ENCODE measurements around the gene BEX3. TPM values are rescaled to one million over a fixed set of nuclear protein-coding genes. Genes with fewer than 3 reads are reported as not detected.

BEX3 gene
- total and polyA plus RNA-seq, 2 experiments from 2014 or later: 154 to 313 TPM

GRCh38 chrX:103418811-103419340 lies 42.5 kb downstream of the BEX3 start:
- Histone ChIP-seq H3K27me3 (replicated peaks; ENCODE audit: insufficient read depth) (no peaks in the 10 kb centered on the region), H3F3A (ENCODE audit: insufficient read depth) (0 out of 2 replicates have a peak, but pooled peaks cover 5% of the 10 kb centered on the region), H4K20me1 (ENCODE audit: insufficient read depth) (no peaks in the 10 kb centered on the region), H3K4me2 (ENCODE audit: unreplicated experiment) (no peak overlapping the region), H3K4me3 (no peak overlapping the region), H2AFZ (no peak overlapping the region), H3K9ac (no peak overlapping the region), H3K27ac (no peak overlapping the region), H3K79me2 (ENCODE audit: insufficient read depth) (no peaks in the 10 kb centered on the region), H3K4me1 (ENCODE audit: insufficient read depth) (peaks cover 10% of the 10 kb centered on the region), H3K9me2 (ENCODE audit: insufficient read depth) (no peaks in the 10 kb centered on the region), H3K36me3 (ENCODE audit: low read depth) (no peaks in the 10 kb centered on the region), H3K9me3 (ENCODE audit: low read depth) (no peaks in the 10 kb centered on the region)
- in situ Hi-C loops (cut with MboI): no loop called here
- no peak for DNase-seq
- TF ChIP-seq EZH2phosphoT487 (IDR thresholded peaks at IDR 0.05; ENCODE audit: insufficient read depth, low read depth) (no peak), EZH2 (IDR thresholded peaks at IDR 0.05; ENCODE audit: insufficient read depth, poor library complexity, severe bottlenecking) (no peak)
- 88 to 100% methylated on average over 1 of the region's 1 CpG for WGBS, 2 experiments (ENCODE audit: low coverage in 1 of 2, low lambda C conversion rate in 2 of 2, missing lambda C conversion rate in 2 of 2)

DNA sequence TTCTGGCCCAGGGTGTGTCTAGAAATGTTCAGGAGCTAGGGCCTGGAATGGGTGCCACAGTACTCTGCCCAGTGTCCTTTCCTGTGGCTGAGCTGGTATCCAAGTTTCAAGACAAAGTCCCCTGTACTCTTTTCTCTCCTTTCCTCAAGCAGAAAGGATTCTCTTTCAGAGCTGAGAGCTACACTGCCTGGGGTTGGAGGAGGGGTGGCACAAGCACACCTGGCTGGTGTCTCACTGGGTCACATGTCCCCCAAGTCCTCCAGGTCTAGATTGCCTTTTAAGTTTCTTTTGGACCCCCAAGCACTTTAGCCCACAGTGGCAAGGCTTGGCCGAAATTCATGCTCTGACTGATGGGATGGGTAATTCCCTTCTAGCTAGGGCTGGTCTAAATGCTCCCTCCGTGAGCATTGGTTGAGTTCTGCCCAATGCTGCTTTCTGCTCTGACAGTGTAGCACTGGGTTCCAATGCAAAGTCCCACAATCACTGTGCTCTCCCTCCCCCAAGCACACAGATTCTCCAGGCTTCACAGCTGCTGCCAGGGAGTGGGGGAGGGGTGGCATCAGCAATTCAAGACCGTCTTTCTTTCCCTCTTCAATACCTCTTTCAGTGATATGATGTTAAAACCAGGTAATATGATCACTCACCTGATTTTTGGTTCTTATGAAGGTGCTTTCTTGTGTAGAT lies 47.8 kb downstream of the BEX3 start:
- no peaks in the 10 kb centered on the region for H3F3A ChIP-seq (ENCODE audit: insufficient read depth)
- H3K27ac ChIP-seq: no peak overlapping the region
- H3K9me3 ChIP-seq (ENCODE audit: low read depth): no peaks in the 10 kb centered on the region
- no peak overlapping the region for H2AFZ ChIP-seq
- no peak overlapping the region for H3K4me3 ChIP-seq
- in situ Hi-C loops (cut with MboI): no loop called here
- no peaks in the 10 kb centered on the region for H3K9me2 ChIP-seq (ENCODE audit: insufficient read depth)
- H4K20me1 ChIP-seq (ENCODE audit: insufficient read depth): no peaks in the 10 kb centered on the region
- no peak for DNase-seq
- TF ChIP-seq EZH2 (IDR thresholded peaks at IDR 0.05; ENCODE audit: insufficient read depth, poor library complexity, severe bottlenecking): no peak
- no peak for TF ChIP-seq EZH2phosphoT487 (IDR thresholded peaks at IDR 0.05; ENCODE audit: insufficient read depth, low read depth)
- no peak overlapping the region for H3K4me2 ChIP-seq (ENCODE audit: unreplicated experiment)
- H3K9ac ChIP-seq: no peak overlapping the region
- H3K36me3 ChIP-seq (ENCODE audit: low read depth): no peaks in the 10 kb centered on the region
- no peaks in the 10 kb centered on the region for H3K79me2 ChIP-seq (ENCODE audit: insufficient read depth)
- 60 to 61% methylated on average over 3 of the region's 3 CpGs for WGBS, 2 experiments (ENCODE audit: low coverage in 1 of 2, low lambda C conversion rate in 2 of 2, missing lambda C conversion rate in 2 of 2)
- no peaks in the 10 kb centered on the region for H3K27me3 ChIP-seq (replicated peaks; ENCODE audit: insufficient read depth)
- no peaks in the 10 kb centered on the region for H3K4me1 ChIP-seq (ENCODE audit: insufficient read depth)

Small RNAs within 50 kb of the gene (small RNA-seq; reads per million reads assigned to genes)
- gene Z92846.1 (ENCODE audit: low read depth, low replicate concordance): not detected

Other genes starting within 250 kb of the BEX3 start
- gene BEX4, start 161.4 kb upstream of the BEX3 start, total RNA-seq (2014; rRNA removed; shearing (Covaris generic)): 0.54 and 2.4 TPM in 2 replicates
- gene BEX4, start 161.4 kb upstream of the BEX3 start, polyA plus RNA-seq (2016; fragmentation: Nextera tagmentation; extraction: Ambion mirVana): 2.4 TPM in 2 replicates
- gene TCEAL8, start 121.4 kb upstream of the BEX3 start, total RNA-seq (2014; rRNA removed; shearing (Covaris generic)): 87.3 and 97.7 TPM in 2 replicates
- 104 TPM in 2 replicates for gene TCEAL8, start 121.4 kb upstream of the BEX3 start, polyA plus RNA-seq (2016; fragmentation: Nextera tagmentation; extraction: Ambion mirVana)
- not detected in 2 replicates for gene TCEAL5, start 99.8 kb upstream of the BEX3 start, total RNA-seq (2014; rRNA removed; shearing (Covaris generic))
- gene TCEAL5, start 99.8 kb upstream of the BEX3 start, polyA plus RNA-seq (2016; fragmentation: Nextera tagmentation; extraction: Ambion mirVana): not detected in 2 replicates
- gene BEX2, start 65.5 kb upstream of the BEX3 start, total RNA-seq (2014; rRNA removed; shearing (Covaris generic)): not detected in 2 replicates
- not detected in 2 replicates for gene BEX2, start 65.5 kb upstream of the BEX3 start, polyA plus RNA-seq (2016; fragmentation: Nextera tagmentation; extraction: Ambion mirVana)
- 8.0 and 17.1 TPM in 2 replicates for gene TCEAL7, start 46.3 kb upstream of the BEX3 start, total RNA-seq (2014; rRNA removed; shearing (Covaris generic))
- gene TCEAL7, start 46.3 kb upstream of the BEX3 start, polyA plus RNA-seq (2016; fragmentation: Nextera tagmentation; extraction: Ambion mirVana): 21.8 and 21.9 TPM in 2 replicates
- gene TCEAL9, start 20.0 kb upstream of the BEX3 start, total RNA-seq (2014; rRNA removed; shearing (Covaris generic)): 86.4 and 107 TPM in 2 replicates
- gene TCEAL9, start 20.0 kb upstream of the BEX3 start, polyA plus RNA-seq (2016; fragmentation: Nextera tagmentation; extraction: Ambion mirVana): 188 and 192 TPM in 2 replicates
- gene RAB40A, start 143.0 kb downstream of the BEX3 start, total RNA-seq (2014; rRNA removed; shearing (Covaris generic)): not detected in 2 replicates
- 0.16 and 0.34 TPM in 2 replicates for gene RAB40A, start 143.0 kb downstream of the BEX3 start, polyA plus RNA-seq (2016; fragmentation: Nextera tagmentation; extraction: Ambion mirVana)
- gene TCEAL4, start 209.0 kb downstream of the BEX3 start, total RNA-seq (2014; rRNA removed; shearing (Covaris generic)): 41.1 and 44.5 TPM in 2 replicates
- 108 and 112 TPM in 2 replicates for gene TCEAL4, start 209.0 kb downstream of the BEX3 start, polyA plus RNA-seq (2016; fragmentation: Nextera tagmentation; extraction: Ambion mirVana)
- 16.3 and 33.4 TPM in 2 replicates for gene TCEAL3, start 231.4 kb downstream of the BEX3 start, total RNA-seq (2014; rRNA removed; shearing (Covaris generic))
- gene TCEAL3, start 231.4 kb downstream of the BEX3 start, polyA plus RNA-seq (2016; fragmentation: Nextera tagmentation; extraction: Ambion mirVana): 53.1 and 58.1 TPM in 2 replicates

Data from GM23248 (cell line).